Central memory CD8-positive, alpha-beta T cell (primary cell): ENCODE measurements around the gene RHEBL1.

Experiments used
- ATAC-seq: fragments of 150-1000 bp; cut with Tn5 transposase; replicated peaks from 2 replicates; pipeline ENCODE4 v1.10.0; 2022; ENCODE audit warnings: mild to moderate bottlenecking, moderate FRiP score, moderate number of reproducible peaks; ENCODE audit not compliant: poor library complexity, severe bottlenecking; ENCODE audit errors: extremely low read depth
- DNase-seq, 2 donors: peaks; one replicate each; pipeline ENCODE4 v3.0.0; 2021; ENCODE audit warnings: low spot score in 2 of 2
- H3K27ac Mint-ChIP-seq: one replicate; pipeline ENCODE4 v1.8.0; 2022; ENCODE audit warnings: low read depth, mild to moderate bottlenecking, moderate library complexity, mixed read lengths
- H3K27me3 Mint-ChIP-seq: one replicate; pipeline ENCODE4 v1.8.0; 2022; ENCODE audit warnings: mixed read lengths
- H3K36me3 Mint-ChIP-seq: one replicate; pipeline ENCODE4 v1.8.0; 2022; ENCODE audit warnings: mild to moderate bottlenecking, moderate library complexity, mixed read lengths; ENCODE audit not compliant: insufficient read depth
- H3K4me1 Mint-ChIP-seq: one replicate; pipeline ENCODE4 v1.8.0; 2022; ENCODE audit warnings: mixed read lengths
- H3K4me3 Mint-ChIP-seq: one replicate; pipeline ENCODE4 v1.8.0; 2022; ENCODE audit warnings: mild to moderate bottlenecking, moderate library complexity, mixed read lengths
- H3K9me3 Mint-ChIP-seq: one replicate; pipeline ENCODE4 v1.8.0; 2022; ENCODE audit warnings: mixed read lengths

The RHEBL1 gene

GRCh38 chr12:49094160-49094974 is 24.6 kb upstream of the RHEBL1 start, which contains the start of gene DHH:
TSS of gene DHH (minus strand) at chr12:49094801. CDS start at chr12:49094512, 289 bp downstream.
- H3K4me3 Mint-ChIP-seq: peak within 1 kb of the TSS; percentile 35
- ATAC-seq (no peak), DNase-seq (no peak)
- peak within 1 kb of the TSS; percentile 69 for H3K27ac Mint-ChIP-seq
- peaks cover 38% of the 10 kb centered on the region for H3K36me3 Mint-ChIP-seq
- no peaks in the 10 kb centered on the region for H3K9me3 Mint-ChIP-seq
- peaks cover 63% of the 10 kb centered on the region for H3K27me3 Mint-ChIP-seq
- peaks cover 35% of the 10 kb centered on the region for H3K4me1 Mint-ChIP-seq

- DNase-seq: no peak
- Mint-ChIP-seq H3K27me3 (peaks cover 69% of the 10 kb centered on the region), H3K9me3 (no peaks in the 10 kb centered on the region), H3K4me3 (no peak overlapping the region), H3K4me1 (peaks cover 37% of the 10 kb centered on the region), H3K36me3 (peaks cover 34% of the 10 kb centered on the region), H3K27ac (no peak overlapping the region)
- no peak for ATAC-seq
Observed at GRCh38 chr12:49093792-49094159, 24.0 kb upstream of the RHEBL1 start.

- ATAC-seq (no peak), DNase-seq (no peak)
- peaks cover 25% of the 10 kb centered on the region for H3K36me3 Mint-ChIP-seq
- H3K27ac Mint-ChIP-seq: no peak overlapping the region
- peaks cover 76% of the 10 kb centered on the region for H3K27me3 Mint-ChIP-seq
- H3K4me3 Mint-ChIP-seq: no peak overlapping the region
- H3K9me3 Mint-ChIP-seq: no peaks in the 10 kb centered on the region
- peaks cover 45% of the 10 kb centered on the region for H3K4me1 Mint-ChIP-seq
Observed at GRCh38 chr12:49092816-49093406, 23.1 kb upstream of the RHEBL1 start.

DNA sequence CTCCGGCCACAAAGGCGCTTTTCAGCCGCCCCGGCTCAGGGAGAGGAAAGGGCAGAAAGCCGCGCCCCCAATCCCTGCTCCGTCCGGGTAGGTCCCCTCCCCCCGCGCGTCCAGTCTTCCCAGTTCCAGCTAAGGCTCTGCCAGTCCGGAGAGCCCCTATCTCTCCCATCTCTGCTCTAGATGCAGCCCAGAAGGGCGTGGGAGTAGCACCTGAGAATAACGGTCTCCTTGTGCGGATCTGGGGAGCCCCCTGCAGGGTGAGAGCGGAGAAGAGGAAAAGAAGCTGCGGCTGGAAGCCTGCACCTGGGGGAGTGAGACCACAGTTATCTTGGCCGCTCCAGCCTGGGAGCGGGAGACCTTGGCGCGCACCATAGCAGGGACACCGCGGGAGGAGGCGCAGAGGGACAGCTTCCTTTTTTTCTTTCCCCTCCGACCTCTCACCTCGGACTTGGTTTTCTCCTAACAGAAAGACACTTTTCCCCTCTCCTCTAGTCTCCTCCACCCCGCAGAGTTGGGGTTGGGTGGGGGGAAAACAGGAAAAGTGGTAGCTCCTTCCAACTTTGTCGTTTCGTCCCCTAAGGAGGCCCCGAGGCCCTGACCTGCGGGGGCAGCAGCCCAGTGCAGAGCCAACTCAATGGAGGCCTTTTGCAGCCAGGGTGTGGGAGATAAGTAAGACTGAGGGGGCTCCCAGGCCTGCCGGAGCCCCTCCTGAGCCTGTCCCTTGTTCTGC is 22.5 kb upstream of the RHEBL1 start:
- H3K4me3 Mint-ChIP-seq: peak overlapping the region; percentile 75
- ATAC-seq: no peak
- DNase-seq: no peak

DNA sequence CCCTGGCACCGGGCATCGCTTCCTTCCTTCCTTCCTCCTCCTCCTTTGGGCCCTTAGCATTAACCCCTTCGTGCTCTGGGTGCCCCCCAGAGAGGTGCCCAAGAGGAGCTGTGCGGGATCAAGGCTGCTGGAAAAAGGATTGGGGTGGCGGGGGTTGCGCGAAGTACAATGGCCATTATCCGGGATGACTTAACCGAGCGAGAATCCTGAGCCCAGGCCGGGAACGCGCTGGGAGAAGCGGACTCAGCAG is 22.0 kb upstream of the RHEBL1 start:
- Mint-ChIP-seq H3K27me3 (peaks cover 76% of the 10 kb centered on the region), H3K27ac (no peak overlapping the region), H3K9me3 (no peaks in the 10 kb centered on the region), H3K4me3 (peak overlapping the region; percentile 75), H3K4me1 (peaks cover 46% of the 10 kb centered on the region), H3K36me3 (peaks cover 21% of the 10 kb centered on the region)
- ATAC-seq (no peak), DNase-seq (no peak)

More for the DNA sequence above, 22.5 kb upstream of the RHEBL1 start:
- Mint-ChIP-seq H3K36me3 (peaks cover 24% of the 10 kb centered on the region), H3K27ac (no peak overlapping the region), H3K9me3 (no peaks in the 10 kb centered on the region), H3K27me3 (peaks cover 76% of the 10 kb centered on the region), H3K4me1 (peaks cover 46% of the 10 kb centered on the region)

GRCh38 chr12:49091056-49091835 is 21.5 kb upstream of the RHEBL1 start:
- H3K27ac Mint-ChIP-seq: no peak overlapping the region
- H3K4me1 Mint-ChIP-seq: peaks cover 46% of the 10 kb centered on the region
- H3K27me3 Mint-ChIP-seq: peaks cover 76% of the 10 kb centered on the region
- peaks cover 18% of the 10 kb centered on the region for H3K36me3 Mint-ChIP-seq
- DNase-seq: no peak
- ATAC-seq: no peak
- H3K9me3 Mint-ChIP-seq: no peaks in the 10 kb centered on the region
- H3K4me3 Mint-ChIP-seq: peak overlapping the region; percentile 75

DNA sequence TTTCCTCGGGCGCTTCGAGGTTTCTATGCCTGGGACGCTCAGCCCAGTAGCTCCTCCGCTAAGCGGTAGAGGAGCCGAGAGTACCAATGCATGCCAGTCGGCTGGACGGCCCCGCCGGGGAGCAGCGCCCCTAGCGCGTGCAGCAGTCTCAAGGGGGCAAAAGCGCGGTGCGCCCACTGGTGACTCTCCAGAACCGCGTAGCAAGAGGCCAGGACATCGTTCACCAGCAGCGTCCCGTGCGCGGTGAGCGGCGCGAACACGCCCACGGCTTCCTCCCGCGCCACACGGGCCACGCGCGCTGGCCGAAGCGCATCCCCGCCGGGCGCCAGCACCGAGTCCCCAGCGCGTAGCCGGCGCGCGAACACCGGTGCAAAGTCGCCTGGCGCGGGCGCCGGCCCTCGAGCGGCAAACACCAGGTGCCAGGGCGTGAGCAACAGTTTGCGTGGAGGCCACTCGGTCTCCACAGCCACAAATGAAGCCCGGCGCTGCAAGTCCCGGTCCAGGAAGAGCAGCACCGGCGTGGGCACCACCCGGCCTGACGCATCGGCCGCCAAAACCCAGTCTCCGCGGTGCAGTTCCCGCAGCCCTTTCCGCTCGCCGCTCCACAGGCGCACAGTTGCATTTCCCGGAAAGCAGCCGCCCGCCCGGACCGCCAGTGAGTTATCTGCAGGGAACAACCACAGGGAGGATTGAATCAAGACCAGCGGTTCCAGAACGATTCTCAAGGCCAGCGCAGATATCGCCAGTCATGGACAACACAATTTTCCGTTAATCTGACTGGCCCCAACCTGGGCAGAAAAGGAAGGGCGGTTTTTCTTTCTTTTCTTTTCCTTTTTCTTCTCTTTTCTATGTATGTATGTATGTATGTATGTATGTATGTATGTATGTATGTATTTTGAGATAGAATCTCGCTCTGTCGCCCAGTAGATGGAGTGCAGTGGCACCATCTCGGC is 20.3 kb upstream of the RHEBL1 start:
- H3K4me1 Mint-ChIP-seq: peaks cover 40% of the 10 kb centered on the region
- H3K4me3 Mint-ChIP-seq: peak overlapping the region; percentile 75
- DNase-seq (no peak), ATAC-seq (no peak)
- H3K27me3 Mint-ChIP-seq: peaks cover 69% of the 10 kb centered on the region
- H3K9me3 Mint-ChIP-seq: no peaks in the 10 kb centered on the region
- H3K27ac Mint-ChIP-seq: no peak overlapping the region
- peaks cover 18% of the 10 kb centered on the region for H3K36me3 Mint-ChIP-seq

DNA sequence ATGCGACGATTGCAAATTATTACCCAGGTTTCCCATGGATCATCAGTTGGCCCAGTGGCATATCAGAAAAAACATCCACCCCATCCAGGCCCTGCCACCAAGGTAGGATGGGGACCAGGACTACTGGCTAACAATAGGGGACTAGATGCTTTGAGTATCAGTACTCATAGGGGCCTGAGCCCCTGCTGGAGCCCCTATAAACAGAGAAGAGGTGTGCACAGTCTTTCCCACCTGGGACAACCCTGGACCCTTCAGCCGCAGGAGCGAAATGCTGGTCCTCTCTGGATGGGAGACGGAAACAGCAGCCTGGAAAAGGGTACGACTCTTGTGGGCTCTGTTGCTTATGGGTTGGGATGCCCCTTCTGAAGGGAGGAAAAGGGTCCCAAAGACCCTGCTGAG is 19.2 kb upstream of the RHEBL1 start:
- H3K4me1 Mint-ChIP-seq: peaks cover 36% of the 10 kb centered on the region
- H3K27me3 Mint-ChIP-seq: peaks cover 57% of the 10 kb centered on the region
- DNase-seq (no peak), ATAC-seq (no peak)
- H3K27ac Mint-ChIP-seq: no peak overlapping the region
- peak overlapping the region; percentile 13 for H3K4me3 Mint-ChIP-seq
- peaks cover 14% of the 10 kb centered on the region for H3K36me3 Mint-ChIP-seq
- no peaks in the 10 kb centered on the region for H3K9me3 Mint-ChIP-seq

- H3K4me3 Mint-ChIP-seq: peak overlapping the region; percentile 13
- no peaks in the 10 kb centered on the region for H3K9me3 Mint-ChIP-seq
- H3K27ac Mint-ChIP-seq: no peak overlapping the region
- ATAC-seq: peak; percentile 83
- DNase-seq: peak; percentile 53 to 59
- peaks cover 12% of the 10 kb centered on the region for H3K36me3 Mint-ChIP-seq
- peaks cover 51% of the 10 kb centered on the region for H3K27me3 Mint-ChIP-seq
- H3K4me1 Mint-ChIP-seq: peaks cover 36% of the 10 kb centered on the region
Observed at GRCh38 chr12:49088150-49088931, 18.6 kb upstream of the RHEBL1 start.

- DNase-seq: no peak
- Mint-ChIP-seq H3K36me3 (peaks cover 5% of the 10 kb centered on the region), H3K27ac (no peak overlapping the region), H3K4me1 (peaks cover 22% of the 10 kb centered on the region), H3K27me3 (peaks cover 29% of the 10 kb centered on the region), H3K4me3 (no peak overlapping the region), H3K9me3 (no peaks in the 10 kb centered on the region)
- ATAC-seq: no peak
Observed at GRCh38 chr12:49086116-49086515, 16.3 kb upstream of the RHEBL1 start.

- no peaks in the 10 kb centered on the region for H3K36me3 Mint-ChIP-seq
- no peaks in the 10 kb centered on the region for H3K9me3 Mint-ChIP-seq
- H3K4me3 Mint-ChIP-seq: no peak overlapping the region
- no peak overlapping the region for H3K27ac Mint-ChIP-seq
- ATAC-seq (no peak), DNase-seq (no peak)
- H3K4me1 Mint-ChIP-seq: peaks cover 11% of the 10 kb centered on the region
- peaks cover 14% of the 10 kb centered on the region for H3K27me3 Mint-ChIP-seq
Observed at GRCh38 chr12:49084438-49084837, 14.7 kb upstream of the RHEBL1 start.
